Activated T-helper 9 cell treated with anti-CD3 and anti-CD28 coated beads, Interleukin-2, amount 50 U/mL, for 16 hours (primary cell): ENCODE data around the gene CORO7.
A peak's percentile ranks its signal among the peaks of the same experiment; 100 is the strongest.

Experiments used
- DNase-seq: peaks from one replicate; pipeline ENCODE4 v3.0.0-alpha.2; 2020; ENCODE audit warnings: low read depth

The CORO7 gene

DNA sequence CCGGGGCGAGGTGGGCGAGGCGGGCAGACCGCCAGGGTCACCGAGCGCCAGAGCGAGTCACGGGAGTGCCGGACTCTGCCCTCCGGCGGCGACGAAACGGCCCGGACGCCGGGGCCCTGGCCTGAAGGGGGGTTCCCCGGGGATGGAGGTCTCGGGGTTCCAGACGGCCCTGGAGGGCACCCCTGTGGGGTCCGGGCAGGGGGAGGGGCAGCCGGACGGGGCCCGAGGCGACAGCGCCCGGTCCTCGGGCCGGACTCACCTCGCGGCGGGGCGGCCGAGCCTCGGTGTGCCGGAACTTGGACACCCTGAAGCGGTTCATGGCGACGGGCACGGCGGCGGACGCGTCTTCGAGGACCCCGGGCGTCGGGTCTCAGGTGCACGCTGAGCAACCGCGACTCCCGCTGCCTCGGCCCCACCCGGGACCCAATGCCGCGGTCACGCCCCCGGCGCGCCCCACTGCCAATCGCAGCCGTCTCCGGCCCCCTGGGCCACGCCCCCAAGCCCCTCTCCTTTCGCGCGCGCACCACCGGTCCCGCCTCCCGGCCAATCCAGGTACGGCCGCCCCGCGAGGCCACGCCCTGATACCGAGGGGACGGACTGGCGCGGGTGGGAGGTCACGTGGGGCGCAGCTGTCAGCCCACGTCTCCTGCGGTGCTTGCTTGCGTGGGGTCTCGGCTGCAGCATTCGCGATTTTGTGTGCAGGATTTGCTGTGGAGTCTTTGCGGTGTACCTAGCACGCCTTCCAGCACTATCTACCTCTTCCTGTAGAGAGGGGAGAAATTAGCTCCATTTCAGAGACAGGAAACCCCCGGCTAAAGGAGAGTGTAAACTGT, at the start of gene CORO7:
Gene CORO7 (minus strand): TSS at position 397 of the 833 bp plus-strand sequence. CDS start 78 bp downstream, at position 319.
- DNase-seq: peak; percentile 98

DNA sequence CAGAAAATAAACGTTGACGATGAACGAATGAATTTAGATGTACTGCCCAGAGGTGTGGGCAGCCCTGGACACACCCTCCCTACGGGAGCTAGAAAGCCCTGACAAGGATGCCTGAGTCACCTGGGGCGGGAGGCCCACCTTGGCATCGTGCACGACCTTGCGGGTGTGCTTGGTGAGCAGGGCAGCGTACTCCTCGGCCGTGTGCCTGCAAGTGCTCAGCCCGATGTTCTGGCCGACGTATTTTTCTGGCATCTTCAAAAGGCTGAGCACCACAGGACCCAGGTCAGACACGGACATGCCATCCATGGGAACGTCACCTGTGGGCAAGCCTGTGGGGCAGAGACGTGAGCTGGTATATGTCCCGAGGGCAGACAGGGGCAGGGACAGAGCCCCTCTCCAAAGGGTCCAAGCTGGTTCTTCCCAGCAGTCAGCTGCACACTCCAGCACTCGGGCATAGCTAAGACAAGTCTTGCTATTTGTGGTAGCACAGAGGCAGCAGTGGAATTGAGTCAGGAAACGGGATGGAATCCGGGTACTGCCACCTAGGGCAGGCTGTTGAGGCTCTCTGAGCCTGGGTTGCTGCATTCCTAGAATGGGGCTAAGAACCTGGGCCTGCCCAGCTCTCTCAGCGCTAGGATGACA, 47.2 kb upstream of the CORO7 start:
- DNase-seq: no peak

DNA sequence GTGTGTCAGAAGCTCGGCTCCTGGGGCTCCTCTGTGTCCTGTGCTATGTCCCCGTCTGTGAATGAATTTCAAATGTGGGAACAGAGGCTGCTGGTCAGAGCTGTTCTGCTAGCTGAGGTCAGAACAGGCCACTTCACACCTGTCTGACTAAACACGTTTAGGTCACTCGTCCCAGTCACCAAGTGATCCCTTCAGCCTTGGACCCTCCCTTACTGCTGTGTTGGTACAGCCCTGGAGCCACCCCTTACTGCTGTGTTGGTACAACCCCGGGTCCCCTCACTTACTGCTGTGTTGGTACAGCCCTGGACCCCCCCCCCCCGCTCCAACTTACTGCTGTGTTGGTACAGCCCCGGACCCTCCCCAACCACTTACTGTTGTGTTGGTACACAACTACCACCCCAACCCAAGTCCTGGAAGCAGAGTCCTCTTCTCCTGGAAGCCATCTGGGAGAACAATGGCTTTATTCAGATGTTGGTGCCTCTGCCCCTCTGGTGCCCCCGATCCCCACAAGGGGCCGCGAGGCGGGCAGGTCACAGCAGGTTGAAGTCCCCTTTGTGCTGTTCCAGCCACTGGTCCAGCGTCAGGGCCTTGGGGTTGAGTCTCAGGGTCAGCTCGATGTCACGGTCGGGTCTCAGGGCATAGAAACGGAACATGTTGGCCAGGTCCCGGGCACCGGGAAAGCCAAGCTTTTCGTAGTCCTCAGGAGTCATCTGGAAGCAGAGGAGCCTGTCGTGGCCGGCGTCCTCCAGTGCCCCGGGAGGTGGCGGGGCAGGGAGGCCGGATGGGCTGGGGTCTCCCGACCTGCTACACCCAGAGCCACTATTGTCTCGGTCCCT, 45.1 kb upstream of the CORO7 start:
- DNase-seq: no peak

DNA sequence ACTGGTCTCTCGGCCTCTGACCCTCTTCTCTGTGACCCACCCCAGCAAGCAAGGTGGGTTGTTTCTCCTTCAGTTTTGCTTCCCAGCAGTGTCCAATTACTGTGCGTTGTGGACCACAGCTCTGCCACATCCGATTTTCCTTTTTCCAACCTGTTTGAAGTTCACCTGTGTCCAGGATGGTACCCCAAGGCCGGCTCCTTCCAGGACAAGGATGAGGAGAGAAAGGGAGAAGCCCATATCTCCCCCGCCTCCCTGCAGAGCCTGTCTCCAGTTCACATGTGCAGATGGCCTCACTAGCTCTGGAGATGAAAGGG, 44.5 kb upstream of the CORO7 start:
- DNase-seq: no peak

DNA sequence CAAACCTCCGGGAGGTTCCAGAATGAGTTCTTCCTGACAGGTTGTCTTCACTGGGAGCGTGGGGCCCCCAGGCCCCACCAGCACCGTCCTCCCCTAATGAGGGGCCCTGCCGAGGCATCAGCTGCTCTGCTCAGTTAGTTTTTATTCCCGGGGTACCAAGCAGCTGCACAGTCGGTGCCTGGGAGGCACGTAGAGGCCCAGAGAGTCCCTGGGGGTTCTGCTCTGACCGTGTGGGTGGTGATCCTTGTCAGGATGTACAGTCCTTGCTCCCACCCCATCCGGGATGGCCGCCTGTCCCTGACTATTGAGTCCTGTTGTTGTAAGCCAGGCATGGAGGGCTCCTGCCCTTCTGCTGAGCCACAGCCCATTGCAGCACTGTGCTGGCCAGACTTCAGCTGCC, 39.6 kb upstream of the CORO7 start:
- no peak for DNase-seq

DNA sequence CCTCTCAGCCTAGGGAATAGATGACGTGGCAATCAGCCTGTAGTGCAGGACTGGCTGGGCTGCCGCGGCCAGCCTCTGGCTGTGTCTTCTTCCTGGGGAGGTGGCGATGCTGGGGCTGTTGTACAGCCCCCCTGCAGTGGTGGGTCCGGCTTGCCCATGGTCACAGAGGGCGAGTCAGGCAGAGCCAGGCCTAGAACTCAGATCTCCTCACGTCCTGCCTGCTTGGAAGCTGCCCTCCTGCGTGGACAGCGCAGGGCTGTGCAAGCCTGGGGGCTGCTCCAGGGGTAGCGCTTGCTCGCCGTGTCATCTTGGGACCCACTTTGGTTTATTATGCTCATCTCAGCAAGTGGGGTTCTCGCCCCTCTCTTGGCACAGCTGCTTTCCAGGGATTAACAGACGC, 38.7 kb upstream of the CORO7 start:
- DNase-seq: no peak

DNA sequence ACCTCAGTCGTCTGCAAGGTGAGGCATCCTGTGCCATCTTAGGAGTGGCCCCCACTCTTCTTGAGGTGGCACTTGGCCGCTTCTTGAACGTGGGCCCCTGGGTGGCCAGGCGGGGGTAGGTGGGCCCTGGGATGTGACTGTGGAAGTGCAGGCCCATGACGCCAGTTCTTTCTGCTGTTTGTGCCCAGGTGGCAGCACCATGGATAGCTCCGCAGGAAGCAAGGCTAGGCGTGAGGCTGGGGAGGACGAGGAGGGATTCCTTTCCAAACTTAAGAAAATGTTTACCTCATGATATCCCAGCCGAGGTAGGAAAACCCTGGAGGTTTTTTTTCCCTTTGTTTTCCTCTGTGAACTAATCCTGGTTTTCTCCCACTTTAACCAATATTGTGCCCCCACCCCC, 38.2 kb upstream of the CORO7 start:
- no peak for DNase-seq

DNA sequence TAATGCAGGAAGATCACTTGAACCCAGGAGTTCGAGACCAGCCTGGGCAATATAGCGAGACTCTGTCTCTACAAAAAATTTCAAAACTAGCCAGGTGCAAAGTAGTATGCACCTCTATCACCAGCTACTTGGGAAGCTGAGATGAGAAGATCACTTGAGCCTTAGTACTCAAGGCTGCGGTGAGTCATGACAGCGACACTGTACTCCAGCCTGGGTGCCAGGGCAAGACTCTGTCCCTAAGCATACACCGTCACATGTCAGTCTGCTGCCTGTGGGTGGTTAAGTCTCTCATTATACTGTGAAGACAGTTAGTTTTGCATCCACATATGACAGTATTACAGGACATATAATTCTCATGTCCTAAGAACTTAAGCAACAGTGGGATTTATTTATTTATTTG, 36.3 kb upstream of the CORO7 start:
- no peak for DNase-seq

DNA sequence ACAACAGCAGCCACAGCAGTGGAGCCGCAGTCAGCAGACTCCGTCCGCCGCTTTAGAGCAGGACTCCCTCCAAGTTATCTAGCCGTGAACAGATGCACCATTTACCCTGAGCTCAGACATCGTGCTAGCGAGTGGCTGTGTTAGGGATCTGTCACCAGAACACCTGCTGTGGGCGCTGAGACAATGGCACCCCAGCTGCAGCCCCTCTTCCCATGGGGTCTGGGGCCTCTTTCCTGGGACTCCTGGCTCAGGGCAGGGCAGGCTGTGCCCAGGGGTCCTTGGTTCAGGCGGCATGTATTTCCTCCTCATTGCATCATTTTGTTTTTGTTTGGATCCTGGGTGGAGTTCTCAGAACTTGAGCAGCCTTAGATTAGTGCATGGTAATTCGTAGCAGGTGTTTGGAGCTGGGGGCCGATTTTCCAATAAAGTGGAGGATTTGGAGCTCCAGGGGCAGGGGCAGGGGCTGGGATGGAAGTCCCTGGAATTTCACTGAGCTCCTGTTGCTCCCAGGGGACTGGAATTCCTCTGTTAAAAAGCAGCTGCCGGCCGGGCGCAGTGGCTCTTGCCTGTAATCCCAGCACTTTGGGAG, 34.6 kb upstream of the CORO7 start:
- DNase-seq: no peak

DNA sequence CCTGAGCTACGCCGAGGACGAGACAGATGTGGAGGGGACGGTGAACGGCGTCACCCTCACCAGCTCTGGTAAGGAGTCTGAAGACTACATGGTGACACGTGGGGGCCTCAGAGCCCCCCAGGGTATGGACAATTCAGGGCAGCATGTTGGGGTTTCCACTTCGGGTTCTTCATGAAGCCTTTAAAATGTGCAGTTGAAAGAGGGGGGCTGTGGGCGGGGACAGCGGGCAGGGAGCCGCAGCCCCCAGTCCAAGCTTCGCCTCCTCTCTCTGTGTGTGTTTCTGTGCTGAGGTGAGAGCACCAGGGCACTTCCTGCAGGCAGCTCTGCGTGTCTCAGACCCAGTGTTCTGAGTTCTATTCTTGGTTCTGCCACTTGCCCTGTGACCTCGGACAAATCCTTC, 34.0 kb upstream of the CORO7 start:
- no peak for DNase-seq

DNA sequence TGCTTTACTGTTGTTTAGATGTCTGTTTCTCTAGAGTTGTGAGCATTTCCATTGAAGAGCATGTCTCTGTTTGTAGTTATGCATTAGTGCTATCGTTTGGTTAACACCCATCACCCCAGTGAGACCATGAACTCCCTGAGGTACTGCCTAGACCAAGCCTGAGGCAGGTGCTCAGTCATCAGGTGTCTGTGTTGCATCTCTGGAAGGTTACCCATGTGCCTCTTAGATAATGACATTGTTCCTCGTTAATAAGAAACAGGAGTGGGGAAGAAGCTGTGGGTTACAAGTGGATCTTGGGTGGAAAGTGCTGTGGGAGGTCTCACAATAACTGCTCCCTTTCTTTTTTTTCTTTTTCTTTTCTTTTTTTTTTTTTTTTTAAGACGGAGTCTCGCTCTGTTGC, 27.6 kb upstream of the CORO7 start:
- DNase-seq: no peak

DNA sequence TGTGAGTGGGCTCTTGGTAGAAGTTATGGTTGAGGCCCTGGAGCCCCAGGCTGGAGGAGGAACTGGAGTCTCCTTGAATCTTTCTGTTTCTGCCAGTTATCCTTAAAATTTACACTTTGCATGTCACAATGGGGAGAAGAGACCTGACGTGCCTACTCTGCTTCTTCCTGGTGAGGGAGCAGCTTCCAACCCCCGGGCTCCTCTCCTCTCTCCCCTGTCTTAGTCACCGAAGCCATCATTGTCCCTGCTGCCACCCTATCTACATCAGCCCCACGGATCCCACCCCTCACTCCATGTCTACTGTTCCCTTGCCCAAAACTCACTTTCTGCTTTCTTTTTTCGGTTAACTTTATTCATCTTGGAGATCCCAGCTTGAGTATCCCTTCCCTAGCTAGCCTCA, 26.9 kb upstream of the CORO7 start:
- DNase-seq: no peak

DNA sequence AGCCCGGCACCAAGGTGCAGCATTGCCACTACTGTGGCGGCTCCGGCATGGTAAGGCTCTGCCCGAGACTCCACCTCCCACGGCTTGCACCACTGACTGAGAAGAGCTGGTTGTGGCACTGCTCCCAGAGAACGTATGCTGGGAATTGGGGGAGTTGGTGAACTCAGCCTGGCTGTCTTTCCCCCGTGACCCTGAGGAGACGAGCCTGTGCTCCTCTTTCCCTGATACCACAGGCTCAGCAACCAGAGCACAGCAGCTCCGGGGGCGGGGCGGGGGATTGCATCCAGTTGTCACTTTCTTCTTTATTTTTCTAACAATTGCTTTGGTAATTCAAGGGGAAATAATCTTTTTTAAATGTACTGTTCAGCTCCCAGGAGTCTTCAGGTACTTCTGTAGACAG, 26.0 kb upstream of the CORO7 start:
- DNase-seq: no peak

DNA sequence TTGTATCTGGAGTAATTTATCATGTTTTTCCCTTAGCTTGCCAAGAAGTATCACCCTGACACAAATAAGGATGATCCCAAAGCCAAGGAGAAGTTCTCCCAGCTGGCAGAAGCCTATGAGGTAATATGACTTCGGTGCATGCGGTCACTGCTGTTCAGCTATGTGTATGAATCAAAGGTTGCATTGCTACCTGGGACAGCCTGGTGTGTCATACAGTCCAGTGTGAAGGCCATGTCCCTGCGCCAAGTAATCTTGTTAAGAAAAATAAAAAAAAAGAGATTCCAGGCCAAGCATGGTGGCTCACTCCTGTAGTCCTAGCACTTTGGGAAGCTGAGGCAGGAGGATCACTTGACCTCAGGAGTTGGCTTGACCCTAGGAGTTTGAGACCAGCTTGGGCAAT, 21.0 kb upstream of the CORO7 start:
- DNase-seq: no peak

DNA sequence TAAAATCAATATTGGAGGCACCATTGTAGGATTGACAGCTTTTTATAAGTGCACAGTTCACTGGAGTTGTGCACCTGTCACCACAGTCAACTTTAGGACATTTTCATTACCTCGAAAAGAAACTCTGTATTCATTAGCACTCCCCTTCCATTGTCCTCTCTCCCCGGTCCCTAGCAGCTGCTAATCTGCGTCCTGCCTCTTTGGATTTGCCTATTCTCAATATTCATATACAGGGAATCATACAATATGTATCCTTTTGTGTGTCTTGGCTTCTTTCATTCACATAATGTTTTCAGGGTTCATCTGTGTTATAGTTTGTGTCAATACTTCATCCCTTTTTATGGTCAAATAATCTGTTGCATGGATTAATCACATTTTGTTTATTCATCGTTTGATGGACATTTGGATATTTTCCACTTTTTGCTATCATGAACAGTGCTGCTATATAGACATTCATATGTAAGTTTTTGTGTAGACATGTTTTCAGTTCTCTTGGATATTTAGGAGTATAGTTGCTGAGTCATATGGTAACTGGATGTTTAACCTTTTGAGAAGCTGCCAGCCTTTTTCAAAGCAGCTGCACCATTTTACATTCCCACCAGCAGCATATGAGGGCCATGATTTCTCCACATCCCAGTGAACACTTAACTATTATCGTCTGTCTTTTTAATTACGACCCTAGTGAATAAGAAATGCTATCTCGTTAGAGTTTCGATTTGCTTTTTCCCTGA, 19.1 kb upstream of the CORO7 start:
- DNase-seq: no peak

DNA sequence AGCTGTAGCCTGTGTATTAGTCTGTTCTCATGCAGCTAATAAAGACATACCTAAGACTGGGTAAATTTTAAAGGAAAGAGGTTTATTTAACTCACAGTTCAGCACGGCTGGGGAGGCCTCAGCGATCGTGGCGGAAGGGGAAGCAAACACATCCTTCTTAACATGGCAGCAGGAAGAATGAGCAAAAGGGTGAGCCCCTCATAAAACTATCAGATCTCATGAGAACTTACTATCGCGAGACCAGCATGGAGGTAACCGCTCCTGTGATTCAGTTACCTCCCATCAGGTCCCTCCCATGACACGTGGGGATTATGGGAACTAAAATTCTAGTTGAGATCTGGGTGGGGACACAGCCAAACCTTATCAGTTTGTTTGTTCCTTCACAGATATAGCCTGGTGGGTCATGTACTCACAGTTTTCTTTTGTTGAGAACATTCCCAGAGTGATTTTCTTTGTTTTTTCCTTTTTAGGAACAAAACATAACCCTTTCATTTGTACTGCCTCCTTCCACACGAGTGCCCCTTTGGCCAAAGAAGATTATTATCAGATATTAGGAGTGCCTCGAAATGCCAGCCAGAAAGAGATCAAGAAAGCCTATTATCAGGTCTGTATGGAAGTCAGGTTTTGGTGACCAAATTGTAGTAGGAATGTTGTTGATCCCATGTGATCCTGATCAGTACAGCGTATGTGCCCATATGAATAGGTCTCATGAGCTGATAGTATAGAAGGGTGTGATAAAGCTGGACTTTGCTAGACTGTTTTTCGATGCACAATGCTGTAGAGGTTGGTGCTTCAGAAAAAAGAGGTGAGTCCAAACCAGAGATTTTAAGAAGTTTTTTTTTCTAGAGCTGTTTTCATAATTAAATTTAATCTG, 17.8 kb upstream of the CORO7 start:
- DNase-seq: no peak

DNA sequence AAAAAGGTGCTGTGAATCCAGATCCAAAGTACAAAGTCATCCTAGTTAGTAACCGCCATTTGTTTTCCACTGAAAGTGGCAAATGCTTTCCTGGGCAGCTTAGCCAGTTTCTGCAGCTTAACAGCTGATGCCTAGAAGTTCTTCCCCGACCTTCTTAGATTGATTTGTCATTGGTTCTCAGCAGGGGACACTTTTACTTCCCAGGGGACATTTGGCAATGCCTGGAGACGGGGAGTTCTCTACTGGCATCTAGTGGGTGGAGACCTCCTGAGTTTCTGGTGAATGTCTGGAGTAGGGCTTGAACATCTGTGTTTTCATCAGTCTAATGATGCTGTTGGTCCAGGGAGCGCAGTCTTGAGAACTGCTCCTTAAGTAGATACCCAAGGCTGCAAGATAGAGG, 16.8 kb upstream of the CORO7 start:
- no peak for DNase-seq

DNA sequence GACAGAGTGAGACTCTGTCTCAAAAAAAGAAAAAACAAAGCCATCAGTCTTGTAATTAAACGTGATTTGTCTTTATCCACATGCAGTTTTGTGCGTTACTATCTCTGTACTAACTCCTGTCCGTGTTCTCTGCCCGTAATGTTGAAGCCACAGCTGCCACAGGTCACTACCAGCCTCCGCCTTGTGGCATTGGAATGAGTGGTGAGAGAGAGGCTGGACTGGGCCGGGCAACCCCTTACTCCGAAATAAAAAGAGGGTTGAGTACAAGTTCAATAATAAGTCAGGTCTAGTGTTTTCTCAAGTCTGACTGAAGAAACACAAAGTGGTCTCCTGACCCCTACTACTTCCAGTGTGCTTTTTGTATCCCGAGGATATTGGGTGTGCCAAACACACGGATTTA, 14.6 kb upstream of the CORO7 start:
- no peak for DNase-seq

DNA sequence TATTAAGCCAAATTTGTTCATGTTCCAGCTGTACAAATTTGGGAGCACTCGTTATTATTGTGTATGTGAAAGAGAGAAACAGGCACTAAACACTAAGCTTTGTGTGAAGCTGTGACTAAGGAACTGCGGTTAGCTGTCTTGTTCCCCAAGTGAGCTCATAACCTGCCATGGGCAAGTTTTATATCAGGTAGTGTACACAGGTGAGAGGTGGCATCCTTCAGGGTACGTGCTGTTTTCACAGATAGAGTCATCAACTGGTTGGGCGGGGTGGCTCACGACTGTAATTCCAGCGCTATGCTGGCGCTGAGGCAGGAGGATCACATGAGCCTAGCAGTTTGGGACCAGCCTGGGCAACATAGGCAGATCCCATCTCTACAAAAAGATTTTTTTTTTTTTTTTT, 12.1 kb upstream of the CORO7 start:
- DNase-seq: no peak

DNA sequence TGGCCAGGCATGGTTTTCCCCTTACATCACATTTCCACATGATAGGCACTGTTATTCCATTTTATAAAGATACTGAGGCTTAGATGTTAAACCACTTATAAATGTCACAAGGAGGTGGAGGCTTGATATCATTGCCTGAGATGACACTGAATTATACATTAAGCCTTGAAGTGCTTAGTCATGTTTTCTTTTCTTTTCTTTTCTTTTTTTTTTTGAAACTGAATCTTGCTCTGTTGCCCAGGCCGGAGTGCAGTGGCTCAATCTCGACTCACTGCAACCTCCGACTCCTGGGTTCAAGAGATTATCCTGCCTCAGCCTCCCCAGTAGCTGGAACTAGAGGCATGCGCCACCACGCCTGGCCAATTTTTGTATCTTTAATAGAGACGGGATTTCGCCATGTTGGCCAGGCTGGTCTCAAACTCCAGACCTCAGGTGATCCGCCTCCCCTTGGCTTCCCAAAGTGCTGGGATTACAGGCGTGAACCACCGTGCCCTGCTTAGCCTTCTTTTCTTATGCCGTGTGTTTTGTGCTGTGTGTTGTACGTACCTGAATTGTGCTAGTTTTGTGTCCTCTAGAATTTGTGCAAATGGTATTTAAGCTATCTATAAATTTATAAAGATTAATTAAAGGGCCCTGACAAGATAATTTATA, 10.5 kb upstream of the CORO7 start:
- no peak for DNase-seq
